KMS-11 (cell line): ENCODE results near the gene ARMC7.

ENCODE experiments used
- H2AFZ ChIP-seq: fragments of 200-600 bp; sonication (generic); 2 replicates; pipeline ENCODE4 v1.6.1; 2016; ENCODE audit warnings: antibody characterized with exemption, mixed run types, low read depth
- H3K27ac ChIP-seq: fragments of 200-600 bp; sonication (generic); 2 replicates; pipeline ENCODE4 v1.6.1; 2016; ENCODE audit warnings: mild to moderate bottlenecking, mixed run types
- H3K27me3 ChIP-seq: fragments of 200-600 bp; sonication (generic); 2 replicates; pipeline ENCODE4 v1.6.1; 2017; ENCODE audit warnings: mild to moderate bottlenecking, low read depth, mixed run types, moderate library complexity; ENCODE audit not compliant: insufficient read depth
- H3K36me3 ChIP-seq: fragments of 200-600 bp; sonication (generic); 2 replicates; pipeline ENCODE4 v1.6.1; 2017; ENCODE audit warnings: mild to moderate bottlenecking, mixed run types; ENCODE audit not compliant: insufficient read depth
- H3K4me1 ChIP-seq: fragments of 200-600 bp; sonication (generic); 2 replicates; pipeline ENCODE4 v1.6.1; 2016; ENCODE audit warnings: mild to moderate bottlenecking, low read depth, mixed run types; ENCODE audit not compliant: poor library complexity, severe bottlenecking
- H3K4me2 ChIP-seq: fragments of 200-600 bp; sonication (generic); 2 replicates; pipeline ENCODE4 v1.7.0; 2016; ENCODE audit warnings: mild to moderate bottlenecking, mixed run types
- H3K4me3 ChIP-seq: fragments of 200-600 bp; sonication (generic); IDR thresholded peaks from 2 replicates; pipeline ENCODE4 v1.6.1; 2017; ENCODE audit warnings: low read depth, low read length, mixed read lengths; ENCODE audit not compliant: insufficient read depth
- H3K79me2 ChIP-seq: fragments of 200-600 bp; sonication (generic); 2 replicates; pipeline ENCODE4 v1.6.1; 2016; ENCODE audit warnings: low read depth, mixed run types; ENCODE audit not compliant: insufficient read depth
- H3K9ac ChIP-seq: fragments of 200-600 bp; sonication (generic); 2 replicates; pipeline ENCODE4 v1.6.1; 2016; ENCODE audit warnings: mild to moderate bottlenecking, mixed run types
- H4K20me1 ChIP-seq: fragments of 200-600 bp; sonication (generic); 2 replicates; pipeline ENCODE4 v1.6.1; 2016; ENCODE audit warnings: mild to moderate bottlenecking, mixed run types; ENCODE audit not compliant: insufficient read depth
- TF ChIP-seq, protein P1 (sequence below): fragments of 200-600 bp; sonication (generic); conservative IDR thresholded peaks from 2 replicates; pipeline ENCODE4 v1.6.1; 2017; ENCODE audit warnings: low read depth, mild to moderate bottlenecking, antibody characterized with exemption, low read length, moderate library complexity, mixed read lengths

Gene ARMC7

DNA sequence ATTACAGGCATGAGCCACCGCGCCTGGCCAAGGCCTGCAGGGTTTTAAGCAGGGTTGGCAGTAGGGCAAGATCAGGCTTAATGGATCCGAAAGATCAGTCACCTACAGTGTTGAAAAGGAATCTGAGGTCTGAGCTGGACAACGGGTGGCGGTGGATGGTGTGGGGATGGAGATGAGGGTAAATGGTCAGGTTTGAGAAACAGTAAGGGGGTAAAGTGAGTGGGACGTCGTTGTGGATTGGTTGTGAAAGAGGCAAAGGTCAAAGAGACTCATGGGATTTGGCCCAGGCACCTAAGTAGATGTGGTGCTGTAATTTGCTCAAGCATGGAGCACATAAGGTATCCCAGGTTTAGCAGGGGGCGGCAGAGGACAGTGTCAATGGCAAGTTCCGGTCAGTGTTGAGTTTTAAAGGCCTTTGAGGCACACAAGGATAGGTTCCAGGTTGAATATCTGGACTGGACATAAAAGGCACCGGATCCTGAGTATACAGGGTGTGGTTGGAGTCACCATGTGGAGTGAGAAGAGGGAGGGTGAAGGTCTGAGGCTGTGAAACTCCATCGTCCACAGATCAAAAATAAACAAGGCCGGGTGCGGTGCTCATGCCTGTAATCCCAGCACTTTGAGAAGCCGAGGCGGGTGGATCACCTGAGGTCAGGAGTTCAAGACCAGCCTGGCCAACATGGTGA, 23.1 kb upstream of the ARMC7 start:
- H3K4me1 ChIP-seq: no peaks in the 10 kb centered on the region
- H3K27ac ChIP-seq: no peak overlapping the region
- no peak overlapping the region for H3K9ac ChIP-seq
- H3K4me3 ChIP-seq: no peak overlapping the region
- H3K27me3 ChIP-seq: no peaks in the 10 kb centered on the region
- H3K79me2 ChIP-seq: no peaks in the 10 kb centered on the region
- TF ChIP-seq, protein P1, sequence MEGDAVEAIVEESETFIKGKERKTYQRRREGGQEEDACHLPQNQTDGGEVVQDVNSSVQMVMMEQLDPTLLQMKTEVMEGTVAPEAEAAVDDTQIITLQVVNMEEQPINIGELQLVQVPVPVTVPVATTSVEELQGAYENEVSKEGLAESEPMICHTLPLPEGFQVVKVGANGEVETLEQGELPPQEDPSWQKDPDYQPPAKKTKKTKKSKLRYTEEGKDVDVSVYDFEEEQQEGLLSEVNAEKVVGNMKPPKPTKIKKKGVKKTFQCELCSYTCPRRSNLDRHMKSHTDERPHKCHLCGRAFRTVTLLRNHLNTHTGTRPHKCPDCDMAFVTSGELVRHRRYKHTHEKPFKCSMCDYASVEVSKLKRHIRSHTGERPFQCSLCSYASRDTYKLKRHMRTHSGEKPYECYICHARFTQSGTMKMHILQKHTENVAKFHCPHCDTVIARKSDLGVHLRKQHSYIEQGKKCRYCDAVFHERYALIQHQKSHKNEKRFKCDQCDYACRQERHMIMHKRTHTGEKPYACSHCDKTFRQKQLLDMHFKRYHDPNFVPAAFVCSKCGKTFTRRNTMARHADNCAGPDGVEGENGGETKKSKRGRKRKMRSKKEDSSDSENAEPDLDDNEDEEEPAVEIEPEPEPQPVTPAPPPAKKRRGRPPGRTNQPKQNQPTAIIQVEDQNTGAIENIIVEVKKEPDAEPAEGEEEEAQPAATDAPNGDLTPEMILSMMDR: no peak
- H4K20me1 ChIP-seq: no peaks in the 10 kb centered on the region
- no peak overlapping the region for H3K4me2 ChIP-seq
- no peaks in the 10 kb centered on the region for H3K36me3 ChIP-seq
- H2AFZ ChIP-seq: no peak overlapping the region

DNA sequence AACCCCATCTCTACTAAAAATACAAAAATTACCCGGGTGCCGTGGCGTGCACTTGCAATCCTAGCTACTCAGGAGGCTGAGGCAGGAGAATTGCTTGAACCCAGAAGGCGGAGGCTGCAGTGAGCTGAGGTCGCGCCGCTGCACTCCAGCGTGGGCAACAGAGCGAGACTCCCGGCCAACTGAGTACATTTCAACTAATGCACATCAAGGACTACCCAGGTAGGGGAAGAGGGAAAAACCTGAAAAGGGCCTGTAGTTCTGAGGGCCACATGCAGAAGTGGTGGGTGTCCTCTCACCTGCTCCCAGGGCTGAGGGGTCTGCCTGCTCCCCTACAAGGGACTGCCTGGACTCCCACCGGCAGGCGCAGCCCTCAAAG, 22.6 kb upstream of the ARMC7 start:
- H3K4me1 ChIP-seq: no peaks in the 10 kb centered on the region
- H3K4me3 ChIP-seq: no peak overlapping the region
- H3K4me2 ChIP-seq: no peak overlapping the region
- H3K79me2 ChIP-seq: no peaks in the 10 kb centered on the region
- H3K27ac ChIP-seq: no peak overlapping the region
- H3K27me3 ChIP-seq: no peaks in the 10 kb centered on the region
- no peaks in the 10 kb centered on the region for H4K20me1 ChIP-seq
- TF ChIP-seq, protein P1: no peak
- H3K9ac ChIP-seq: no peak overlapping the region
- H2AFZ ChIP-seq: no peak overlapping the region
- H3K36me3 ChIP-seq: no peaks in the 10 kb centered on the region

DNA sequence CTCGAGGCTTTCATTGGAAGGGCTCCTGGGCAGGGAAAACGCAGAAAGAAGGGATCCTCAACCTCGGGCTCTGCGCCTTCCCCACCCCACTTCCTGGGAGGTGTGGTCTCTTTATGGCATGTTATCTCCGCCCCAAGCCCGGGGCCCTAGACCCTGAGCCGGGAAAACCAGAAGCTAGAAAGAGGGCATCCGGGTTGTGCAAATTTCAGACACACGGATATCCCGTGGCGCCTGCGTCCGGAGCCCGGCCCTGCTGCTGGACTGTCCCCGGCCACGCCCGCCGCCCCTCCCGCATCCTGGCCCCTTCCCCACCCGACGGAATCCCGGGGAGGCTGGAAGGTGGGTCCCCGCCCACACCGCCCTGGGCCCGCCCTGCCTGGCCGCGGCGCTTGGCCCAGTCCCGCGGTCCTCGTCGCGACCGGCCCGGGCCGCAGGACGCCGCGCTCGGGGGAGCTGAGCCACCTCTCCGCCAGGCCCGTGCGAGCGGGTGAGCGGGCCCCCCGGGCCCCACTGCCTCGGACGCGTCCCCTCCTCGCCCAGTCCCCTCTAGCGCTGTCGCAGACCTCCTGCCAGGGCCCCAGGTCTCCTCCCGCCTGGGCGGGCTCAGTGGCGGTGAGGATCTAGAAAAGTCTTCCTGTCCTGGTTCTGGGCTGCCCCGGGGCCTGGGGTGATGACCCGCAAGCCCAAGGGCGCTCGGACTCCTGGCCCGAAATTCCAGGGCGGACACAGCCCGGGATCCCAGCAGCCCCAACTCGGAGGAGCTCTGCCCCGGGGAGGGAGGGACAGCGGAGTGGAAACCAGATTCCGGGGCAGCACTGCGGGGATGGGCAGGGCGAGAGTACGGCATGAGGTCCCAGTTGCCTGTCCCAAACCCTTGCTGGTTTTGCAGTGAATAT, 22.0 kb upstream of the ARMC7 start, which contains the start of gene SLC16A5:
Gene SLC16A5 (plus strand): TSS at position 397 of the 896 bp plus-strand sequence. CDS start 5,683 bp downstream, outside the sequence.
- Histone ChIP-seq H3K36me3 (no peaks in the 10 kb centered on the region), H3K4me3 (no peak within 1 kb of the TSS), H3K9ac (no peak within 1 kb of the TSS), H3K79me2 (no peaks in the 10 kb centered on the region), H3K27ac (no peak within 1 kb of the TSS), H2AFZ (no peak within 1 kb of the TSS), H4K20me1 (no peaks in the 10 kb centered on the region), H3K27me3 (no peaks in the 10 kb centered on the region), H3K4me1 (no peaks in the 10 kb centered on the region), H3K4me2 (no peak within 1 kb of the TSS)
- TF ChIP-seq, protein P1: no peak

DNA sequence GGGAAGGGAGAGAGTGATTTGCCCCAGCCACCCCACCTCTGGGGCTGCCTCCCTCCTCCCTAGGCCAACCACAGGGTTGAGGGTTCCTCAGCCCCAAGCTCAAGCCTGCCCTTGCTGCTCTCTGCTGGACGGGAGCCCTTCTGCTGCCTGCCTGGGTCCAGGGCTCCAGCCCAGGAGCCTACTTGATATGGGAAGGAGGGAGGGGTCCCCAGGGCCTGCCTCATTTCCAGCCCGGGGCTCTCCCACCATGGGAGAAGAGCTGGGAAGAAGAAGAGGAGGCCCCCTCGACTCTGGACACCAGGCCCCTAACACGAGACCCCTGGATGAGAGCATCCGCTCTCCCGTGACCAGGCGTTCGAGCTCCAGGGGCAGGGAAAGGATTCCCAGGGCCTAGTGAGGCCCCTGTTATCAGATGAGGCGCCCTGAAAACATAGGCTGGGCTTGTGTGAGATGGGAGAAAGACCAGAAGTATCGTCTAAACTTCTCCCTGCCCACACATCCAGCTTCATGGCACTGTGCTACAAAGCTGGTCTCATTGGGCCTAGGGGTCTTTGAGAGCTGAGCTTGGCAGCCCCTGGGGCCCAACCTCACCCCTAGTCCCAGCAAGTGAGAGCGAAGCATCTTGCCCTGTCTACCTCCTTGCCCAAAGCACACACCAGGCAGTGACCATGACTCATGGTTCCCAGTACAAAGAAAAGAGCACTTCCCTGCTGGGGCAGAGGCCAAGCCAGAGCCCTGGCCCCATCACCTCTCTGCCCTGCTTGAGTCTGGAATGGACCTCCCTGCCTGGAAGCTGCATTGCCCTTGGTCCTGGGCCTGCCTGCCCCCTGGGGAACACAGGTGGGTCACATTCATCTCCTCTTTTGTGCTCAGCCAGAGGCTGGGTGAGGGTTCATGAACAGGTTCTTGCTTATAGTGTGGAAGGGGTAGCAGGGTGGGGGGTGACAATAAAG, 21.0 kb upstream of the ARMC7 start:
- no peak overlapping the region for H2AFZ ChIP-seq
- H4K20me1 ChIP-seq: no peaks in the 10 kb centered on the region
- H3K4me1 ChIP-seq: no peaks in the 10 kb centered on the region
- TF ChIP-seq, protein P1: no peak
- H3K4me2 ChIP-seq: no peak overlapping the region
- no peaks in the 10 kb centered on the region for H3K36me3 ChIP-seq
- no peaks in the 10 kb centered on the region for H3K79me2 ChIP-seq
- H3K27me3 ChIP-seq: no peaks in the 10 kb centered on the region
- H3K9ac ChIP-seq: no peak overlapping the region
- H3K27ac ChIP-seq: no peak overlapping the region
- no peak overlapping the region for H3K4me3 ChIP-seq
